Bronchial epithelial cell (primary cell): Measurements from ENCODE around the gene ALDH9A1. TPM values are rescaled to one million over a fixed set of nuclear protein-coding genes. Genes with fewer than 3 reads are reported as not detected.
"Not testable (repeated sequence)": the region's sequence is repeated elsewhere in the genome, so short reads cannot be mapped to it uniquely, and the experiment has no call there.

ENCODE experiments used
- DNase-seq: peaks from one replicate; pipeline ENCODE4 v3.0.0-alpha.2; 2010; ENCODE audit warnings: low read depth
- FAIRE-seq: peaks from 2 replicates; lab custom pipeline; 2011; peaks lifted over from hg19 to GRCh38; lab: Jason Lieb, UNC
- H3K27me3 ChIP-seq: 2 replicates; pipeline ENCODE4 v1.5.1; 2011; ENCODE audit warnings: low read length; ENCODE audit not compliant: control insufficient read depth, insufficient read depth
- H3K36me3 ChIP-seq: 2 replicates; pipeline ENCODE4 v1.5.1; 2011; ENCODE audit warnings: low read length; ENCODE audit not compliant: control insufficient read depth, insufficient read depth
- H3K4me3 ChIP-seq: 2 replicates; pipeline ENCODE4 v1.5.1; 2011; ENCODE audit warnings: mild to moderate bottlenecking, low read depth, low read length, control low read depth
- total RNA-seq: library from RNA; depleted of rRNA; stranded (reverse); fragments of >200 nt; gene quantifications from 2 replicates; pipeline ENCODE4 v1.2.1, GENCODE V29; 2014
- TF ChIP-seq, protein P1 (sequence below): IDR thresholded peaks from 2 replicates; pipeline ENCODE4 v1.5.1; 2011; ENCODE audit warnings: mild to moderate bottlenecking, moderate library complexity, low read length, control low read depth, inconsistent platforms; ENCODE audit not compliant: insufficient read depth, severe bottlenecking

The ALDH9A1 gene
- total RNA-seq, 1 donor from 2014 or later = 44.0 TPM

DNA sequence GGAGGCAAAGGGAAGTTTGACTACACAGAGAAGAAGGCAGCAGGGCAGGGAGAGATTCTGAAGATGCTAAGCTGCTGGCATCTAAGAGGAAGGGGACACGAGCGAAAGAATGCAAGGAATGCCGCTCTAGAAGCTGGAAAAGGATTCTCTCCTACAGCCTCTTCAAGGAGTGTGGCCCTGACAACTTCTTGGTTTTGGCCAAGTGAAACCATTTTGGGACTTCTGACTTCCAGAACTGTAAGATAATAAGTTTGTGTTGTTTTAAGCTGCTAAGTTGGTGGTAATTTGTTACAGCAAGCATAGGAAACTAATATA lies 38.8 kb downstream of the ALDH9A1 start:
- FAIRE-seq (no peak), DNase-seq (no peak)
- no peaks in the 10 kb centered on the region for H3K27me3 ChIP-seq
- TF ChIP-seq, protein P1, sequence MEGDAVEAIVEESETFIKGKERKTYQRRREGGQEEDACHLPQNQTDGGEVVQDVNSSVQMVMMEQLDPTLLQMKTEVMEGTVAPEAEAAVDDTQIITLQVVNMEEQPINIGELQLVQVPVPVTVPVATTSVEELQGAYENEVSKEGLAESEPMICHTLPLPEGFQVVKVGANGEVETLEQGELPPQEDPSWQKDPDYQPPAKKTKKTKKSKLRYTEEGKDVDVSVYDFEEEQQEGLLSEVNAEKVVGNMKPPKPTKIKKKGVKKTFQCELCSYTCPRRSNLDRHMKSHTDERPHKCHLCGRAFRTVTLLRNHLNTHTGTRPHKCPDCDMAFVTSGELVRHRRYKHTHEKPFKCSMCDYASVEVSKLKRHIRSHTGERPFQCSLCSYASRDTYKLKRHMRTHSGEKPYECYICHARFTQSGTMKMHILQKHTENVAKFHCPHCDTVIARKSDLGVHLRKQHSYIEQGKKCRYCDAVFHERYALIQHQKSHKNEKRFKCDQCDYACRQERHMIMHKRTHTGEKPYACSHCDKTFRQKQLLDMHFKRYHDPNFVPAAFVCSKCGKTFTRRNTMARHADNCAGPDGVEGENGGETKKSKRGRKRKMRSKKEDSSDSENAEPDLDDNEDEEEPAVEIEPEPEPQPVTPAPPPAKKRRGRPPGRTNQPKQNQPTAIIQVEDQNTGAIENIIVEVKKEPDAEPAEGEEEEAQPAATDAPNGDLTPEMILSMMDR = no peak
- H3K36me3 ChIP-seq = peaks cover 7% of the 10 kb centered on the region
- H3K4me3 ChIP-seq = no peak overlapping the region

DNA sequence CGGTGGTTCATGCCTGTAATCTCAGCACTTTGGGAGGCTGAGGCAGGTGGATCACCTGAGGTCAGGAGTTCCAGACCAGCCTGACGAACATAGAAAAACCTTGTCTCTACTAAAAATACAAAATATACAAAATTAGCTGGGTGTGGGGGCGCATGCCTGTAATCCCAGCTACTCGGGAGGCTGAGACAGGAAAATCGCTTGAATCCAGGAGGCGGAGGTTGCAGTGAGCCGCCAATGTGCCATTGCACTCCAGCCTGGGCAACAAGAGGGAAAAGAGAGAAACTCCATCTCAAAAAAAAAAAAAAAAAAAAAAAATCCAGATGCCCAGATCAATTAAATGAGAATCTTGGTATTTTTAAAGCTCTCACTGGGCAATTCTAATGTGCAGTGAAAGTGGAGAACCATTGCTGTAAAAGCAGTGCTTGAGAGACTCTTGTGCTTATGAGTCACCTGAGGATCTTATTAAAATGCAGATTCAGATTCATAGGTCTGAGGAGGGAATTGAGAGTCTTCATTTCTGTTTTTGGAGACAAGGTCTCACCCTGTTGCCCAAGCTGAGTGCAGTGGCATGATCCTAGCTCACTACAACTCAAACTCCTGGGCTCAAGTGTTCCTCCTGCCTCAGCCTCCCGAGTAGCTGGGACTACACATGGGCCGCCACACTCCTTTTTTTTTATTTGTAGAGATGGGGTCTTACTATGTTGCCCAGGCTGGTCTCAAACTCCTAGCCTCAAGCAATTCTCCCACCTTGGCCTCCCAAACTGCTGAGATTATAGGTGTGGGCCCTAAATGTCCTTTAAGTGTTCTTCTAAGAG lies 39.4 kb downstream of the ALDH9A1 start:
- not testable (repeated sequence) for H3K36me3 ChIP-seq, H3K4me3 ChIP-seq, FAIRE-seq, DNase-seq, H3K27me3 ChIP-seq

DNA sequence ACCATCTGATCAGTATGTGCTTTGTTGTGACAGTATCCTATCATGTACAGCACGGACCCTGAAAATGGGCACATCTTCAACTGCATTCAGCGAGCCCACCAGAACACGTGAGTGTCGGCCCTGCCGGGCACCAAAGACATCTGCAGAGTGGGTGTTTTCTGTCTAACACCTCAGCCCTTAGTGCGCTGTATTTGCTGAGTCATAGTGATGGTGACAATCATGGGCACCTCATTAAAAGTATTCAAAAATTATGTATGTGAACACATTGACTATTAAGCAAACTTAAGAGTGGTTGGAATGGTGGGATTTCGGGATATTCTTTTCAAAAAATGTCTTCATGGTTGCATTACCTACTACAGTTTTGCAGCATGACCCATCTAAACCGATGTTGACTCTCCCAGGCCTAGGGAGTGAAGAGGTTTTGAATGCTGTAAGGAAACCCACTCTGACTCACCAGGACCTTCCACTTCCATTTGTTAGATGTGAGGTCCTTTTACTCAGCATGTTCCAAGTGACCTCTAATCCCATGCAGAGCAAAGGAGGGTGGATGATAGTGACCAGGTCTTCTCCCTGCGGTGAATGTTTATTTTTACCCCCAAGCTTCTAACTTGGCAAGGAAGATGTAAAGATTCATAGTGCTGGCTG lies 47.3 kb downstream of the ALDH9A1 start:
- no peaks in the 10 kb centered on the region for H3K27me3 ChIP-seq
- no peak for FAIRE-seq
- no peak for DNase-seq
- TF ChIP-seq, protein P1 = no peak
- peaks cover 6% of the 10 kb centered on the region for H3K36me3 ChIP-seq
- no peak overlapping the region for H3K4me3 ChIP-seq

DNA sequence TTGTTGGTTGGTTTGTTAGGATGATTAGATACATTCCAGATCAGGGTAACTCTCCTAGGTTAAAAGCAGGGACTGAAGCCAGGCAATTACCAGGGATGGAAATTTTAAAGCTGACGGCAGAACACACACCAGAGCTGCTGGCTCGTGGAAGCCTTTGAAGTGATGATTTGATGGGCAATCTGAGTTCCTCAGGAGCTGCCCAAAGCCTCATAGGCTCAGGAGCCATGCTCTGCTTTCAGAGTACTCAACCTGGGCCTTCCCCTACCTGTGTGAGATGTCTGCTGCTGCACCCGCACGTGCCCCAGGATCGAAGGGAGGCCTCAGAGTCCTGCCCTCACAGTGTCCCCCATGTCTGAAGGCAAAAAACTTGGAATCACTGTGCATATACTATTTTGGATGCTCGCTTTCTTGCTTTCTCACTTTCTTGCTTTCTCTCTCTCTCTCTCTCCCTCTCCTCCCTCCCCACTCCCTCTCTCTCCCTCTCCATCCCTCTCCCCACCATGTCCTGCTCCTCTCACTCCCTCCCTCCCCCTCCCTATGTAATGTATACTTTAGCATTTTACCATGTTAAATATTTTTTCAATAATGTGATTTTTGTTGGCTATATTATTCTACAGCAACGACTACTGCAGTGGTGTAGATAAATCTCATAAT lies 49.3 kb downstream of the ALDH9A1 start:
- TF ChIP-seq, protein P1 = no peak
- FAIRE-seq = no peak
- H3K36me3 ChIP-seq = peaks cover 5% of the 10 kb centered on the region

DNA sequence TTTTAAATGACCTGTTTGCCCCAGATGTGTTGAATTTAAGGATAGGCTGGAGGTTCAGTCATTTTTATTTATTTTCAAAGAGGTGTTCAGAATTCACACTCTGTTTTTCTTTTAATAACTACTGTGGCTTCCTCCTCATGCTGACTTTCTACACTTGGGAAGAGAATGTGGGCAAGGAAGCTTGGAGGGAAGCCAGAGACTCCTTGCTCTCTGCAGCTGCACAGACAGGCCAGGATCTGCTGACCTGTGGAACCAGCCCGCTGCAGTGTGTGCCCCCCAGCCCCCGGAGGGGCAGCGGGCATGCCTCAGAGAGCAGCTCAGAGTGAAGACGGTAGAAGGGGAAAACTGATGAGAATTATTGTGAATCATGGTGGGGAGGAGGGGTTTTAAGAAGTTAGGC lies 50.4 kb downstream of the ALDH9A1 start:
- H3K4me3 ChIP-seq = no peak overlapping the region
- TF ChIP-seq, protein P1 = no peak
- no peaks in the 10 kb centered on the region for H3K27me3 ChIP-seq
- FAIRE-seq (no peak), DNase-seq (no peak)
- peaks cover 5% of the 10 kb centered on the region for H3K36me3 ChIP-seq

More for the DNA sequence above, 49.3 kb downstream of the ALDH9A1 start:
- Histone ChIP-seq H3K4me3 (no peak overlapping the region), H3K27me3 (no peaks in the 10 kb centered on the region)
- DNase-seq = no peak

DNA sequence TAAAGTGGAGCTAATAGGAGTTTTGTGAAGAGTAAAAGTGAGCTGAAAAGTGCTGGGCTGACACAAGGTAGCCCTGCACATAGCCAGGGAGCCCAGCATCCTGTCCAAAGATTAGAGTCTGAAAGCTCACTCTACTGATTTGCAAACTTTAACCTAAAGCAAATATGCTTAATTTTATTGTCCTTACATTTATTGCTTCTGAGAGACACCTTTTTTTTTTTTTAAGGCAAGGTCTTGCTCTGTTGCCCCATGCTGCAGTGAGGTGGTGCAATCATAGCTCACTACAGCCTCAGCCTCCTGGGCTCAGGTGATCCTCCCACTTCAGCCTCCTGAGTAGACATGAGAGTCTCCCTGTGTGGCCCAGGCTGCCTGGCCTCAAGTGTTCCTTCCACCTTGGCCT lies 50.8 kb downstream of the ALDH9A1 start:
- no peak for FAIRE-seq
- TF ChIP-seq, protein P1 = no peak

More for the DNA sequence above, 50.8 kb downstream of the ALDH9A1 start:
- DNase-seq = no peak
- no peak overlapping the region for H3K4me3 ChIP-seq
- no peaks in the 10 kb centered on the region for H3K27me3 ChIP-seq
- H3K36me3 ChIP-seq = peaks cover 5% of the 10 kb centered on the region
